K562 (cell line): Measurements from ENCODE around the gene AJM1. TPM values are rescaled to one million over a fixed set of nuclear protein-coding genes. Genes with fewer than 3 reads are reported as not detected.
A peak's percentile ranks its signal among the peaks of the same experiment; 100 is the strongest.

Source experiments
- ATAC-seq: fragments of 200-7000 bp; cut with Tn5 transposase; 3 replicates; pipeline ENCODE4 v1.9.1; 2020; ENCODE audit warnings: moderate library complexity
- BruUV-seq: library from RNA; stranded (reverse); fragments of 400-500 nt; replicated peaks from 2 replicates; lab custom pipeline; 2021; lab: Mats Ljungman, UMichigan
- CTCF ChIA-PET: fragments of 300-600 bp; formaldehyde crosslinking; extraction: SDS; loops from one replicate; lab custom pipeline; 2021; ENCODE audit warnings: low intra/inter-chr PET ratio; lab: Yijun Ruan, JAX
- POLR2A ChIA-PET: fragments of 300-600, 350-650 bp; sonication (Branson Sonifier 250); formaldehyde crosslinking; extraction: SDS; loops from one replicate; lab custom pipeline; 2021; ENCODE audit warnings: antibody characterized with exemption, inconsistent platforms; lab: Yijun Ruan, JAX
- DNase-seq, 4 experiments: peaks; one replicate each; pipeline versions ENCODE4 v3.0.0 to v3.0.0-alpha.2; 2011 to 2018; ENCODE audit warnings: low spot score in 3 of 4, mixed read lengths in 3 of 4; ENCODE audit errors: extremely low read depth in 1 of 4
- FAIRE-seq: peaks from 2 replicates; lab custom pipeline; 2011; peaks lifted over from hg19 to GRCh38; lab: Jason Lieb, UNC
- H2AFZ ChIP-seq: 2 replicates; pipeline ENCODE4 v1.6.0; 2011; ENCODE audit warnings: low read depth, low read length, control low read depth, inconsistent platforms
- H3K27ac ChIP-seq: fragments of 200-600 bp; 3 replicates; pipeline ENCODE4 v1.8.0; 2011; ENCODE audit warnings: low read depth, mild to moderate bottlenecking, control low read depth, inconsistent platforms, low read length, moderate library complexity, mixed read lengths; ENCODE audit errors: extremely low read depth
- H3K27me3 ChIP-seq, 2 experiments: fragments of 300-600 bp in 1 of 2; 2 replicates in 1 of 2; 3 replicates in 1 of 2; pipeline versions ENCODE4 v1.6.0 to v1.8.0; 2011; ENCODE audit warnings: inconsistent platforms in 2 of 2, low read length in 2 of 2, mild to moderate bottlenecking in 1 of 2, mixed read lengths in 1 of 2, moderate library complexity in 1 of 2; ENCODE audit not compliant: control insufficient read depth in 2 of 2, insufficient read depth in 2 of 2
- H3K36me3 ChIP-seq: fragments of 300-600 bp; 3 replicates; pipeline ENCODE4 v1.8.0; 2011; ENCODE audit warnings: mild to moderate bottlenecking, low read length, inconsistent platforms; ENCODE audit not compliant: control insufficient read depth, insufficient read depth
- H3K4me1 ChIP-seq, 2 experiments: fragments of 200-600 bp in 1 of 2; replicated peaks in 1 of 2; 2 replicates in 1 of 2; 3 replicates in 1 of 2; pipeline versions ENCODE4 v1.5.1 to v1.8.0; 2011; ENCODE audit warnings: inconsistent platforms in 2 of 2, low read length in 2 of 2, mild to moderate bottlenecking in 1 of 2, mixed read lengths in 1 of 2, moderate library complexity in 1 of 2; ENCODE audit not compliant: control insufficient read depth in 2 of 2, insufficient read depth in 2 of 2
- H3K4me2 ChIP-seq: 2 replicates; pipeline ENCODE4 v1.6.1; 2011; ENCODE audit warnings: low read length, control low read depth, inconsistent platforms, mixed read lengths; ENCODE audit not compliant: insufficient read depth
- H3K4me3 ChIP-seq: fragments of 200-600 bp; sonication (generic), shearing (Covaris generic); 2 replicates; pipeline ENCODE4 v1.5.1; 2016; ENCODE audit warnings: control low read depth, inconsistent platforms
- H3K79me2 ChIP-seq: fragments of 200-600 bp; 3 replicates; pipeline ENCODE4 v1.8.0; 2011; ENCODE audit warnings: low read length, inconsistent platforms; ENCODE audit not compliant: control insufficient read depth, insufficient read depth
- H3K9ac ChIP-seq, 2 experiments: 2 replicates each; pipeline versions ENCODE4 v1.6.0 to v1.6.1; 2011; ENCODE audit warnings: low read depth in 2 of 2, low read length in 2 of 2, control low read depth in 1 of 2, inconsistent platforms in 1 of 2, mild to moderate bottlenecking in 1 of 2, mixed read lengths in 1 of 2; ENCODE audit not compliant: insufficient read depth in 1 of 2
- H3K9me1 ChIP-seq: one replicate; pipeline ENCODE4 v1.6.0; 2011; ENCODE audit warnings: inconsistent platforms, mild to moderate bottlenecking, low read length, moderate library complexity; ENCODE audit not compliant: control insufficient read depth, insufficient read depth
- H3K9me3 ChIP-seq: replicated peaks from 2 replicates; pipeline ENCODE4 v1.5.1; 2011; ENCODE audit warnings: low read depth, low read length, inconsistent platforms; ENCODE audit not compliant: control insufficient read depth, insufficient read depth
- H4K20me1 ChIP-seq: replicated peaks from 2 replicates; pipeline ENCODE4 v1.6.1; 2011; ENCODE audit warnings: low read length, inconsistent platforms, mixed read lengths; ENCODE audit not compliant: control insufficient read depth, insufficient read depth
- HDAC3 ChIP-seq: fragments of 450-650 bp; IDR thresholded peaks from 2 replicates; pipeline ENCODE4 v1.6.1; 2018; ENCODE audit warnings: borderline replicate concordance, mild to moderate bottlenecking, moderate library complexity; ENCODE audit not compliant: partially characterized antibody
- KDM5B ChIP-seq: fragments of 200-600 bp; sonication (generic); IDR thresholded peaks from 2 replicates; pipeline ENCODE4 v1.6.1; 2012; ENCODE audit warnings: low read depth, mild to moderate bottlenecking, moderate library complexity, low read length, control low read depth, inconsistent platforms; ENCODE audit not compliant: insufficient replicate concordance
- POLR2G ChIP-seq: fragments of 200-400 bp; formaldehyde crosslinking; IDR thresholded peaks from 2 replicates; pipeline ENCODE4 v1.6.1; 2017; ENCODE audit warnings: low read depth, mild to moderate bottlenecking, antibody characterized with exemption, low read length, moderate library complexity
- TCF7L2 ChIP-seq: fragments of 150-350 bp; IDR thresholded peaks from 2 replicates; pipeline ENCODE4 v1.6.1; 2016; ENCODE audit warnings: low read depth, mild to moderate bottlenecking, low read length, moderate library complexity
- ZBTB33 ChIP-seq: sonication (generic); formaldehyde crosslinking; IDR thresholded peaks from 2 replicates; pipeline ENCODE4 v1.8.1; 2023; ENCODE audit warnings: mild to moderate bottlenecking, missing genetic modification reagents
- ZKSCAN1 ChIP-seq: fragments of 150-350 bp; IDR thresholded peaks from 2 replicates; pipeline ENCODE4 v1.6.1; 2016; ENCODE audit warnings: low read depth, low read length
- ZNF280B ChIP-seq: fragments of 250-450 bp; sonication (Bioruptor Pico); IDR thresholded peaks from 2 replicates; pipeline ENCODE4 v1.5.1; 2021; ENCODE audit warnings: mild to moderate bottlenecking
- ZNF41 ChIP-seq: fragments of 250-450 bp; sonication (Bioruptor Pico); conservative IDR thresholded peaks from 2 replicates; pipeline ENCODE4 v1.4.0; 2020; ENCODE audit warnings: mild to moderate bottlenecking
- WGBS: fragments of 100-300 bp; shearing (Covaris generic); methylation state at CpG from one replicate; pipeline ENCODE4 v1.1.6; 2016; ENCODE audit warnings: low coverage, mixed read lengths; ENCODE audit not compliant: insufficient coverage; ENCODE audit errors: missing lambda C conversion rate; 5-methylcytosine and 5-hydroxymethylcytosine counted together
- in situ Hi-C: fragments of 300-500 bp; cut with MboI; formaldehyde crosslinking; loops from 4 replicates; pipeline ENCODE4 v1.15.0; 2018; ENCODE audit warnings: inconsistent platforms, mixed read lengths
- intact Hi-C: fragments of 100-400 bp; cut with micrococcal nuclease; formaldehyde crosslinking; loops from 2 replicates; pipeline ENCODE4 v1.14.2; 2022
- polyA plus RNA-seq, 8 experiments: library from polyadenylated mRNA; depleted of rRNA in 4 of 8; stranded (reverse) in 5 of 8; unstranded in 3 of 8; fragments of >200 nt; fragmentation: Nextera tagmentation in 2 of 8; fragmentation: Illumina TruSeq in 1 of 8; extraction: Ambion mirVana in 2 of 8; extraction: Trizol in 1 of 8; gene quantifications; 2 replicates each; pipeline versions ENCODE4 v1.2.1 to v1.2.3, GENCODE V29; 2011 to 2014; ENCODE audit warnings: inconsistent platforms in 1 of 8, missing spikeins in 1 of 8
- total RNA-seq, 7 experiments: library from RNA; depleted of rRNA in 6 of 7; stranded (reverse); fragments of >200 nt in 6 of 7; fragmentation: Illumina TruSeq in 2 of 7; extraction: Trizol in 2 of 7; gene quantifications; 2 replicates each; pipeline versions ENCODE4 v1.2.1 to v1.2.3, GENCODE V29; 2011 to 2021; ENCODE audit warnings: low replicate concordance in 1 of 7

Gene AJM1
- total and polyA plus RNA-seq, 9 of the 15 experiments (the other 6 are each of a cell fraction or from before 2014, with no cell fraction given): 0.01 to 3.7 (median 0.65) TPM; not detected in 1

- no peak for TF ChIP-seq KDM5B
- no peak for TF ChIP-seq TCF7L2
- no peak for TF ChIP-seq ZKSCAN1
- TF ChIP-seq ZNF280B (CRISPR knock-in tag): no peak
- no peak for TF ChIP-seq ZNF41
Observed at GRCh38 chr9:136815422-136815782, 26.9 kb upstream of the AJM1 start (continued).

- Histone ChIP-seq H3K9me1 (no peaks in the 10 kb centered on the region), H3K27me3 (no peaks in the 10 kb centered on the region), H3K27ac (no peak overlapping the region), H3K4me1 (peaks cover 0 to 25% of the 10 kb centered on the region in 2 experiments; a peak in 2 of 5 replicates), H3K79me2 (peaks cover 58% of the 10 kb centered on the region), H3K9ac (no peak overlapping the region), H4K20me1 (no peaks in the 10 kb centered on the region; the same call in 1 of the 2 replicates), H3K4me2 (no peak overlapping the region), H2AFZ (no peak overlapping the region), H3K4me3 (no peak overlapping the region), H3K9me3 (no peaks in the 10 kb centered on the region), H3K36me3 (peaks cover 69% of the 10 kb centered on the region; the same call in 2 of the 3 replicates)
- ChIA-PET CTCF (no interaction called here), POLR2A (interaction anchor here (1.0 to 2.7 kb wide), 4 partner anchors 9 to 19 kb away, joined by 3 to 16 read pairs (median 4); no protein-coding TSS in a partner anchor)
- peak in 2 of 4 experiments; percentile 53 to 56 for DNase-seq
- intact Hi-C loops (no loop called here), in situ Hi-C loops (no loop called here)
- WGBS: 97% methylated on average over 21 of the region's 83 CpGs
- no TSS peak for BruUV-seq
- ATAC-seq: no peak
- TF ChIP-seq POLR2G: peak; percentile 55
- TF ChIP-seq HDAC3: no peak
- peak; percentile 87 for TF ChIP-seq ZBTB33 (CRISPR knock-in tag)
- peak; percentile 6 for FAIRE-seq
Observed at GRCh38 chr9:136820971-136821825, 21.1 kb upstream of the AJM1 start.
